Tibial artery (tissue), 4 donors: Measurements from ENCODE around the gene C17orf113.
A peak's percentile ranks its signal among the peaks of the same experiment; 100 is the strongest.

Source experiments
- DNase-seq, 2 donors: peaks; one replicate each; pipeline ENCODE4 v3.0.0-alpha.2; 2019
- H3K27ac ChIP-seq, 2 donors: fragments of 200-600 bp; sonication (generic) in 1 of 2; 1 replicate in 1 of 2; 2 replicates in 1 of 2; pipeline ENCODE4 v1.5.1; 2018 to 2019; ENCODE audit warnings: mild to moderate bottlenecking in 1 of 2
- H3K27me3 ChIP-seq, 2 donors: fragments of 200-600 bp; sonication (generic) in 1 of 2; one replicate each; pipeline versions ENCODE4 v1.5.1 to v1.6.0; 2016 to 2019
- H3K36me3 ChIP-seq, 3 donors: fragments of 200-600 bp; sonication (generic) in 2 of 3; one replicate each; pipeline ENCODE4 v1.5.1; 2016 to 2019; ENCODE audit warnings: mild to moderate bottlenecking in 2 of 3
- H3K4me1 ChIP-seq, 4 donors: fragments of 200-600 bp; sonication (generic) in 2 of 4; 1 replicate in 3 of 4; 2 replicates in 1 of 4; pipeline ENCODE4 v1.5.1; 2016 to 2019
- H3K4me3 ChIP-seq, 2 donors: fragments of 200-600 bp; sonication (generic) in 1 of 2; 1 replicate in 1 of 2; 2 replicates in 1 of 2; pipeline ENCODE4 v1.5.1; 2018 to 2019; ENCODE audit warnings: mild to moderate bottlenecking in 2 of 2
- H3K9me3 ChIP-seq, 3 donors: fragments of 200-600 bp; sonication (generic) in 1 of 3; one replicate each; pipeline ENCODE4 v1.5.1; 2016 to 2019
- CTCF ChIP-seq, 2 experiments: fragments of 200-600 bp in 1 of 2; fragments of 450-650 bp in 1 of 2; IDR thresholded peaks; one replicate each; pipeline ENCODE4 v1.5.1; 2017 to 2019; ENCODE audit warnings: antibody characterized with exemption in 2 of 2, mild to moderate bottlenecking in 1 of 2, moderate library complexity in 1 of 2
- intact Hi-C: fragments of 100-400 bp; cut with DNase I; formaldehyde crosslinking; loops from one replicate; pipeline ENCODE4 v1.15.0; 2023; ENCODE audit warnings: low total_unique reads

Gene C17orf113

GRCh38 chr17:42067371-42068091, 17.1 kb upstream of the C17orf113 start:
- H3K27ac ChIP-seq, result no peak overlapping the region
- intact Hi-C loops, result loop anchor here (5.0 kb wide), 2 partner anchors 35 to 50 kb away; no protein-coding TSS in a partner anchor
- H3K9me3 ChIP-seq, result no peaks in the 10 kb centered on the region
- peak; percentile 64 to 73 for DNase-seq
- peaks cover 4 to 59% of the 10 kb centered on the region in 2 donors for H3K27me3 ChIP-seq
- H3K4me3 ChIP-seq, result no peak overlapping the region
- peaks cover 0 to 10% (median 8%) of the 10 kb centered on the region in 4 donors for H3K4me1 ChIP-seq
- peak; percentile 80 to 89 for TF ChIP-seq CTCF (IDR thresholded peaks at IDR 0.05)
- H3K36me3 ChIP-seq, result no peaks in the 10 kb centered on the region

GRCh38 chr17:42065201-42065600, 14.8 kb upstream of the C17orf113 start:
- no peak overlapping the region for H3K4me3 ChIP-seq
- DNase-seq, result no peak

GRCh38 chr17:42062681-42063080, 12.3 kb upstream of the C17orf113 start:
- no peak for DNase-seq
- TF ChIP-seq CTCF (IDR thresholded peaks at IDR 0.05), result no peak
- H3K4me1 ChIP-seq, result no peaks in the 10 kb centered on the region
- no peak overlapping the region for H3K27ac ChIP-seq
- peaks cover 0 to 31% of the 10 kb centered on the region in 2 donors for H3K27me3 ChIP-seq
- no peaks in the 10 kb centered on the region for H3K36me3 ChIP-seq
- H3K4me3 ChIP-seq, result no peak overlapping the region
- no peaks in the 10 kb centered on the region for H3K9me3 ChIP-seq
- intact Hi-C loops, result no loop called here

More at GRCh38 chr17:42065201-42065600, 14.8 kb upstream of the C17orf113 start:
- Histone ChIP-seq H3K27me3 (peaks cover 0 to 36% of the 10 kb centered on the region in 2 donors), H3K9me3 (no peaks in the 10 kb centered on the region), H3K36me3 (no peaks in the 10 kb centered on the region), H3K27ac (no peak overlapping the region), H3K4me1 (no peaks in the 10 kb centered on the region)
- intact Hi-C loops, result loop anchor here (5.0 kb wide), 2 partner anchors 37 to 52 kb away; no protein-coding TSS in a partner anchor
- no peak for TF ChIP-seq CTCF (IDR thresholded peaks at IDR 0.05)

- Histone ChIP-seq H3K27me3 (peaks cover 0 to 29% of the 10 kb centered on the region in 2 donors), H3K27ac (no peak overlapping the region), H3K36me3 (no peaks in the 10 kb centered on the region), H3K4me3 (no peak overlapping the region), H3K4me1 (no peaks in the 10 kb centered on the region), H3K9me3 (no peaks in the 10 kb centered on the region)
- intact Hi-C loops, result no loop called here
- no peak for DNase-seq
- TF ChIP-seq CTCF (IDR thresholded peaks at IDR 0.05), result no peak
Observed at GRCh38 chr17:42061646-42062487, 11.5 kb upstream of the C17orf113 start.

GRCh38 chr17:42060231-42060630, 9.8 kb upstream of the C17orf113 start:
- Histone ChIP-seq H3K27ac (no peak overlapping the region), H3K4me1 (no peaks in the 10 kb centered on the region), H3K27me3 (peaks cover 0 to 38% of the 10 kb centered on the region in 2 donors), H3K36me3 (no peaks in the 10 kb centered on the region), H3K4me3 (no peak overlapping the region), H3K9me3 (no peaks in the 10 kb centered on the region)
- DNase-seq, result no peak
- no peak for TF ChIP-seq CTCF (IDR thresholded peaks at IDR 0.05)
- intact Hi-C loops, result no loop called here
